ENCODE results near the gene PPP1R16B.

PPP1R16B gene

GRCh38 chr20:38937978-38938473 lies 132.5 kb downstream of the PPP1R16B start:
- no peak overlapping the region for H3K4me3 ChIP-seq (ENCODE audit: low read depth, low read length)
- TF ChIP-seq CTCF (IDR thresholded peaks at IDR 0.05; ENCODE audit: low read depth, low read length, missing control alignments), result no peak
- no peak for DNase-seq (ENCODE audit: low read depth)

- no peak for DNase-seq (ENCODE audit: low read depth)
- no peak overlapping the region for H3K4me3 ChIP-seq (ENCODE audit: low read depth, low read length)
- no peak for TF ChIP-seq CTCF (IDR thresholded peaks at IDR 0.05; ENCODE audit: low read depth, low read length, missing control alignments)
These were observed 134.2 kb downstream of the PPP1R16B start for GRCh38 chr20:38939686-38940085.

- no peak overlapping the region for H3K4me3 ChIP-seq (ENCODE audit: low read depth, low read length)
- DNase-seq (ENCODE audit: low read depth), result no peak
- TF ChIP-seq CTCF (IDR thresholded peaks at IDR 0.05; ENCODE audit: low read depth, low read length, missing control alignments), result no peak
These were observed 135.1 kb downstream of the PPP1R16B start for GRCh38 chr20:38940644-38941043.

GRCh38 chr20:38941726-38942389 lies 136.4 kb downstream of the PPP1R16B start:
- peak; percentile 30 for TF ChIP-seq CTCF (IDR thresholded peaks at IDR 0.05; ENCODE audit: low read depth, low read length, missing control alignments)
- no peak for DNase-seq (ENCODE audit: low read depth)
- no peak overlapping the region for H3K4me3 ChIP-seq (ENCODE audit: low read depth, low read length)

- no peak for TF ChIP-seq CTCF (IDR thresholded peaks at IDR 0.05; ENCODE audit: low read depth, low read length, missing control alignments)
- no peak for DNase-seq (ENCODE audit: low read depth)
- no peak overlapping the region for H3K4me3 ChIP-seq (ENCODE audit: low read depth, low read length)
These were observed 139.5 kb downstream of the PPP1R16B start for GRCh38 chr20:38945012-38945411.

GRCh38 chr20:38946836-38947235 lies 141.3 kb downstream of the PPP1R16B start:
- no peak overlapping the region for H3K4me3 ChIP-seq (ENCODE audit: low read depth, low read length)
- no peak for TF ChIP-seq CTCF (IDR thresholded peaks at IDR 0.05; ENCODE audit: low read depth, low read length, missing control alignments)

GRCh38 chr20:38947931-38948362 lies 142.4 kb downstream of the PPP1R16B start:
- H3K4me3 ChIP-seq (ENCODE audit: low read depth, low read length), result no peak overlapping the region
- TF ChIP-seq CTCF (IDR thresholded peaks at IDR 0.05; ENCODE audit: low read depth, low read length, missing control alignments), result no peak
- DNase-seq (ENCODE audit: low read depth), result no peak

More at GRCh38 chr20:38946836-38947235, 141.3 kb downstream of the PPP1R16B start:
- no peak for DNase-seq (ENCODE audit: low read depth)

Measured in GM12864 (cell line).